ENCODE results near the gene RAP1GAP2. TPM values are rescaled to one million over a fixed set of nuclear protein-coding genes. Genes with fewer than 3 reads are reported as not detected.
"Not testable (repeated sequence)": the region's sequence is repeated elsewhere in the genome, so short reads cannot be mapped to it uniquely, and the experiment has no call there.

RAP1GAP2 gene
- total and polyA plus RNA-seq, 9 donors, result 1.2 to 3.5 (median 2.0) TPM

DNA sequence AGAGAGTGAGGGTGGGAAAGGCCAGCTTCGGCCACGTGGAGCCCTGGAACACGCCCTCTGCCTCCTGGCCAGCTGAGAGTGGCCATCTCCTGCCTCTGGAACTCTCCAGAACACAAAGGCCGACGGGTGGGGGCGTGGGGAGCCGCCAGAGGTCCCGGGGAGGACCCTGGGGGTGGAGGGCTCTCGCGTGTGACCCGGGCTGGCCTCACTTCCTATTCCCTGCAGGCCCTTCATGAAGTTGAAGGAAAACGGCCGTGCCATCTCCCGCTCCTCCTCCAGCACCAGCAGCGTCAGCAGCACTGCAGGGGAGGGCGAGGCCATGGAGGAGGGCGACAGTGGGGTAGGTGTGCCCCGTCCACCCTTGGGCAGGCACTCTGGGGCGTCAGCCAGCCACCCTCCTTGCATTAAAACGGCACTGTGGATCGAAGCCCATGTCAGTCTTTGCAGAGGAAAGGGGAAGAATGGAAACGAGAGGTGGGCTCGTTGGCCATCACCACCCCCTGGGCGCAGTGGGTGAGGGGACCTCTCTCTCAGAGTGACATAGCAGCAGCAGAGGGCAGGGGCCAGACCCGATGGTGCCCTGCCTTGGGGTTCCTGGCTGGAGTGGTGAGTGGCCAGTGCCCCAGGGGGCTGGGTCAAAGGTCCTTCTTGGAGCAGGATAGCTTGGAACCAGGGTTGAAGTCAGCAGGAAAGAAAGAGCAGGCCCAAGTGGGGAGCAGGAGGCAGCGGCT lies 230.1 kb downstream of the RAP1GAP2 start:
- peaks cover 4% of the 10 kb centered on the region for H3K4me1 ChIP-seq (ENCODE audit: control insufficient read depth, insufficient read depth, low read length)
- 78% methylated on average over 17 of the region's 26 CpGs for WGBS (ENCODE audit: insufficient coverage)
- no peak overlapping the region for H3K27ac ChIP-seq (ENCODE audit: low read length)

GRCh38 chr17:3026856-3027751 lies 230.9 kb downstream of the RAP1GAP2 start:
- 43% methylated on average over 19 of the region's 31 CpGs for WGBS (ENCODE audit: insufficient coverage)
- H3K27ac ChIP-seq (ENCODE audit: low read length), result no peak overlapping the region
- DNase-seq, result no peak

More for the DNA sequence above, 230.1 kb downstream of the RAP1GAP2 start:
- no peak for DNase-seq
- Histone ChIP-seq H3K4me3 (ENCODE audit: low read length) (no peak overlapping the region), H3K9me3 (replicated peaks; ENCODE audit: control insufficient read depth, low read depth, low read length) (peaks cover 15% of the 10 kb centered on the region), H3K36me3 (ENCODE audit: control insufficient read depth, insufficient read depth, low read length) (no peaks in the 10 kb centered on the region), H3K27me3 (ENCODE audit: control insufficient read depth, insufficient read depth, low read length) (no peaks in the 10 kb centered on the region)

DNA sequence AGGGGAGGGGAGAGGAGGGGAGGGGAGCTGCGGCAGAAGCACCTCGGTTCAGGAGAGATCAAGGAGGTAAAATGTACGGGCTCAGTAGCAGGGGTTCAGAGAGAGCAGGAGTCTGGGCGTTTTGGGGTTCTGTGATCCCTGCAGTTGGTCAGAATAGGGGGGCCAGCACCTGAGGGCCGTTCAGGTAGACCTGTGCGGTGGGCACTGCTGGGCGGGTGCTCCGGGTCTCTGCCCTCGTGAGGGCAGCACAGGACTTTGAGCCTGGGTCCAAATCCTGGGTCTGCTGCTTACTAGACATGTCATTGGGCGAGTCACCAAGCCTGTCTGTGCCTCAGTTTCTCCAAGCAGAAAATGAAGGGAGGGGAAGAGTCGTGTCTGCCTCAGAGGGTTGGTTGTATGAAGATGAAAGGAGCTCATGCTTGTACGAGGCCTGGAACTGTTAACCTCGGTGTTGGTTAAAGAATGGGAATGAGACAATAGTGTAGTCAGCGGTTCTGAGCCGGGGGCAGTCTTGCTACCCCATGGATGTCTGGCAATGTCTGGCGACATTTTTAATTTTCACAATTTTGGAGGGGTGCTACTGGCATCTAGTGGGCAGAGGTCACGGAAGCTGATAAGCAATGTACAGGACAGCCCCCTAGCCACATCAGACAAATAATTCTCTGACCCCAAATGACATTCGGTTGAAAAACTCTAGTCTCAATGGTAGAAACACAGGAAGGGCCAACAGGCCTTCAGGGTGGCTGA lies 231.7 kb downstream of the RAP1GAP2 start:
- DNase-seq, result no peak
- 73% methylated on average over 16 of the region's 18 CpGs for WGBS (ENCODE audit: insufficient coverage)
- Histone ChIP-seq H3K9me3 (replicated peaks; ENCODE audit: control insufficient read depth, low read depth, low read length) (peaks cover 11% of the 10 kb centered on the region), H3K27me3 (ENCODE audit: control insufficient read depth, insufficient read depth, low read length) (no peaks in the 10 kb centered on the region), H3K4me3 (ENCODE audit: low read length) (no peak overlapping the region), H3K27ac (ENCODE audit: low read length) (no peak overlapping the region), H3K36me3 (ENCODE audit: control insufficient read depth, insufficient read depth, low read length) (no peaks in the 10 kb centered on the region), H3K4me1 (ENCODE audit: control insufficient read depth, insufficient read depth, low read length) (peaks cover 4% of the 10 kb centered on the region)

More at GRCh38 chr17:3026856-3027751, 230.9 kb downstream of the RAP1GAP2 start:
- H3K4me3 ChIP-seq (ENCODE audit: low read length), result no peak overlapping the region
- H3K9me3 ChIP-seq (replicated peaks; ENCODE audit: control insufficient read depth, low read depth, low read length), result peaks cover 12% of the 10 kb centered on the region
- H3K4me1 ChIP-seq (ENCODE audit: control insufficient read depth, insufficient read depth, low read length), result peaks cover 4% of the 10 kb centered on the region
- H3K27me3 ChIP-seq (ENCODE audit: control insufficient read depth, insufficient read depth, low read length), result no peaks in the 10 kb centered on the region
- H3K36me3 ChIP-seq (ENCODE audit: control insufficient read depth, insufficient read depth, low read length), result no peaks in the 10 kb centered on the region

GRCh38 chr17:3029213-3029913 lies 233.1 kb downstream of the RAP1GAP2 start:
- Histone ChIP-seq H3K27me3 (ENCODE audit: control insufficient read depth, insufficient read depth, low read length) (no peaks in the 10 kb centered on the region), H3K36me3 (ENCODE audit: control insufficient read depth, insufficient read depth, low read length) (no peaks in the 10 kb centered on the region), H3K4me3 (ENCODE audit: low read length) (no peak overlapping the region), H3K27ac (ENCODE audit: low read length) (no peak overlapping the region), H3K4me1 (ENCODE audit: control insufficient read depth, insufficient read depth, low read length) (peaks cover 5% of the 10 kb centered on the region), H3K9me3 (replicated peaks; ENCODE audit: control insufficient read depth, low read depth, low read length) (peaks cover 2% of the 10 kb centered on the region)
- no peak for DNase-seq
- 83% methylated on average over 11 of the region's 19 CpGs for WGBS (ENCODE audit: insufficient coverage)

DNA sequence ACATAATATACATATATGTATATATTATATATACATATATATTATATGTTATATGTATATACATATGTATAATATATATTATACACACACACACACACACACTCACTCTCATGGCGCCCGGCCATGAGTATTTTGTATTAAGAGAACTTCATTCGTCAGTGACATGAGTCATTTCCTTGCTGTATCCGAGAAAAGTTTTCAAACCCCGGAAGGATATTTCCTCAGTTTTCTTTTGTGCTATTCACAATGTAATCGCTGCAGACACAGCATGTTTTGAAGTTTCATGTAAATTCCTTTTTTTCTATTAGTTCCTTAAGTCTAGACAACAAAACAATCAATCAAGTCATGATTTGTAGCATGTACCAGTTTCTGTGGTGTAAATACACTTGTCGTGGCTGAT lies 233.9 kb downstream of the RAP1GAP2 start:
- Histone ChIP-seq H3K36me3 (ENCODE audit: control insufficient read depth, insufficient read depth, low read length) (no peaks in the 10 kb centered on the region), H3K4me3 (ENCODE audit: low read length) (no peak overlapping the region), H3K27me3 (ENCODE audit: control insufficient read depth, insufficient read depth, low read length) (no peaks in the 10 kb centered on the region), H3K27ac (ENCODE audit: low read length) (peak overlapping the region; percentile 53), H3K9me3 (replicated peaks; ENCODE audit: control insufficient read depth, low read depth, low read length) (no peaks in the 10 kb centered on the region), H3K4me1 (ENCODE audit: control insufficient read depth, insufficient read depth, low read length) (peaks cover 9% of the 10 kb centered on the region)
- DNase-seq, result peak; percentile 47
- WGBS (ENCODE audit: insufficient coverage), result no CpG with 5 or more reads among the region's 7 CpGs

- H3K9me3 ChIP-seq (replicated peaks; ENCODE audit: control insufficient read depth, low read depth, low read length); H3K4me1 ChIP-seq (ENCODE audit: control insufficient read depth, insufficient read depth, low read length); DNase-seq; H3K27me3 ChIP-seq (ENCODE audit: control insufficient read depth, insufficient read depth, low read length); H3K36me3 ChIP-seq (ENCODE audit: control insufficient read depth, insufficient read depth, low read length); H3K4me3 ChIP-seq (ENCODE audit: low read length): not testable (repeated sequence)
- peak overlapping the region; percentile 53 for H3K27ac ChIP-seq (ENCODE audit: low read length)
- WGBS (ENCODE audit: insufficient coverage), result 80% methylated on average over 6 of the region's 14 CpGs
Observed at GRCh38 chr17:3030852-3031470, 234.7 kb downstream of the RAP1GAP2 start.

DNA sequence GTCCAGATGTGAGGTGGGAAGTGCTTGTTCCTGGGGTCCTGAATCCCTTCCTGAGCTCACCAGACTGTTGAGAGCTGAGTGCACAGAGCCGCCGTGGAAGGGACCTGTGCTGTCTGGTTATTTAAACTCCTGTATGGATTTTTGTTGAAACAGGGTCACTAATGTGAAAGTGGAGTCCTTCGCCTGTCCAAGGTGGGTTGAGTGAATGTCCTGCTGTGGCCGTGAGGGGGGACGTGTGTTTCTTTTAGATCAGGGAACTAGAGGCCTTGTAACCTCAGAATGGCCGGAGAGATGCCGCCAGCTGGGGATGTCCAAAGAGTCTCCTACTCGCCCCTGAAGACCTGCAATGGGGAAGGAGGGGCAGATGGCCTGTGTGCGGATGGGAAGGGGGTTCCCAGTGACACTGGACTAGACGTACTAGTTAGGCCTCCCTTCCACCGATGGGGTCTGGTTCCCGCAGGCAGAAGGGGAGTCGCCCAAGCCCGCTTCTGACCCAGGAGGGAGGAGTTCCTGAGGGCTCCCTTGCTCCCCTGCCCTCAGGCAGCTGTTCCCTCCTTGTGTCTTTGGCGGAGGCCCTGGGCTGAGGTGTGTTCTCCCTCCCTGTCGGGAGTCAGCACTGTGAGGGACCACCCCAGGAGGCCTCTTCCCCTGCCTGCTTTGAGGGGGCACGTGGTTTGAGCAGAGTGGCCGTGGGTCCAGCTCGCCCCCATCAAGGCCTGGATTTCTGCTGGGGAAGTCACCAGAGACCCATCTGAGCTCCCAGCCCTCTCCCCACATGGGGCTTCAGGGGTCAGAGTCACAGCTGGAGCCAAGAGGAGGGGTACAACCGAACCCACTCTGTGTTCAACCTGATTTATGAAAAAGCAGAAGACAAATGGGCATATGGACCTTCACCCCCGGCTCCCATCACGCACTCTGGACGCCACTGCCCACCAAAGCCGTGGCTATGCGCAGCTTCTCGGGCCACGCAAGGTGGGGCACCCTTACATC lies 236.3 kb downstream of the RAP1GAP2 start:
- H3K9me3 ChIP-seq (replicated peaks; ENCODE audit: control insufficient read depth, low read depth, low read length), result no peaks in the 10 kb centered on the region
- no peak overlapping the region for H3K4me3 ChIP-seq (ENCODE audit: low read length)
- peaks cover 2% of the 10 kb centered on the region for H3K27me3 ChIP-seq (ENCODE audit: control insufficient read depth, insufficient read depth, low read length)
- DNase-seq, result no peak
- WGBS (ENCODE audit: insufficient coverage), result 79% methylated on average over 25 of the region's 27 CpGs
- H3K27ac ChIP-seq (ENCODE audit: low read length), result no peak overlapping the region
- peaks cover 5% of the 10 kb centered on the region for H3K4me1 ChIP-seq (ENCODE audit: control insufficient read depth, insufficient read depth, low read length)
- no peaks in the 10 kb centered on the region for H3K36me3 ChIP-seq (ENCODE audit: control insufficient read depth, insufficient read depth, low read length)

GRCh38 chr17:3033248-3033640 lies 237.0 kb downstream of the RAP1GAP2 start:
- 75% methylated on average over 14 of the region's 15 CpGs for WGBS (ENCODE audit: insufficient coverage)
- no peak overlapping the region for H3K4me3 ChIP-seq (ENCODE audit: low read length)

More at GRCh38 chr17:3033248-3033640, 237.0 kb downstream of the RAP1GAP2 start:
- H3K9me3 ChIP-seq (replicated peaks; ENCODE audit: control insufficient read depth, low read depth, low read length), result no peaks in the 10 kb centered on the region
- no peak overlapping the region for H3K27ac ChIP-seq (ENCODE audit: low read length)
- DNase-seq, result no peak
- H3K27me3 ChIP-seq (ENCODE audit: control insufficient read depth, insufficient read depth, low read length), result peaks cover 2% of the 10 kb centered on the region
- peaks cover 5% of the 10 kb centered on the region for H3K4me1 ChIP-seq (ENCODE audit: control insufficient read depth, insufficient read depth, low read length)
- no peaks in the 10 kb centered on the region for H3K36me3 ChIP-seq (ENCODE audit: control insufficient read depth, insufficient read depth, low read length)

Data from muscle of leg (tissue), 11 donors.